Fibroblast of the aortic adventitia (primary cell): Measurements from ENCODE around the gene ANAPC5. TPM values are rescaled to one million over a fixed set of nuclear protein-coding genes. Genes with fewer than 3 reads are reported as not detected.

Experiments used
- DNase-seq: peaks from one replicate; pipeline ENCODE4 v3.0.0-alpha.2; 2010; ENCODE audit warnings: low read depth
- H3K4me3 ChIP-seq: 2 replicates; pipeline ENCODE4 v1.5.1; 2011; ENCODE audit warnings: low read depth, mild to moderate bottlenecking, control low read depth, low read length, moderate library complexity
- CTCF ChIP-seq: IDR thresholded peaks from 2 replicates; pipeline ENCODE4 v1.5.1; 2011; ENCODE audit warnings: mild to moderate bottlenecking, low read length, control low read depth, inconsistent platforms; ENCODE audit not compliant: insufficient read depth
- total RNA-seq: library from RNA; depleted of rRNA; stranded (reverse); fragments of >200 nt; gene quantifications from 2 replicates; pipeline ENCODE4 v1.2.3, GENCODE V29; 2012; ENCODE audit warnings: low replicate concordance

The ANAPC5 gene
- total RNA-seq, 1 donor, result 148 TPM

- TF ChIP-seq CTCF, result no peak
- DNase-seq, result no peak
- no peak overlapping the region for H3K4me3 ChIP-seq
Observed at GRCh38 chr12:121277374-121277759, 74.8 kb downstream of the ANAPC5 start.

- DNase-seq, result no peak
- TF ChIP-seq CTCF, result no peak
Observed at GRCh38 chr12:121274036-121274763, 78.0 kb downstream of the ANAPC5 start.

GRCh38 chr12:121273364-121273896 lies 78.8 kb downstream of the ANAPC5 start:
- DNase-seq, result no peak
- no peak overlapping the region for H3K4me3 ChIP-seq
- TF ChIP-seq CTCF, result no peak

More at GRCh38 chr12:121274036-121274763, 78.0 kb downstream of the ANAPC5 start:
- H3K4me3 ChIP-seq, result no peak overlapping the region

GRCh38 chr12:121267822-121268221 lies 84.4 kb downstream of the ANAPC5 start:
- no peak overlapping the region for H3K4me3 ChIP-seq
- no peak for TF ChIP-seq CTCF
- no peak for DNase-seq

- DNase-seq, result no peak
- no peak for TF ChIP-seq CTCF
- H3K4me3 ChIP-seq, result no peak overlapping the region
Observed at GRCh38 chr12:121264951-121265515, 87.2 kb downstream of the ANAPC5 start.

GRCh38 chr12:121264135-121264534 lies 88.1 kb downstream of the ANAPC5 start:
- DNase-seq, result no peak
- H3K4me3 ChIP-seq, result no peak overlapping the region

More at GRCh38 chr12:121264135-121264534, 88.1 kb downstream of the ANAPC5 start:
- TF ChIP-seq CTCF, result no peak
